ENCODE results near the gene WDR5B.

WDR5B gene

GRCh38 chr3:122407946-122408345 is 7.9 kb downstream of the WDR5B start:
- no peak for DNase-seq

- DNase-seq = no peak
These were observed 9.7 kb downstream of the WDR5B start for GRCh38 chr3:122406198-122406597.

- DNase-seq = no peak
These were observed 10.8 kb downstream of the WDR5B start for GRCh38 chr3:122405015-122405414.

GRCh38 chr3:122403489-122403888 is 12.4 kb downstream of the WDR5B start:
- DNase-seq = peak; percentile 35

GRCh38 chr3:122398920-122399319 is 16.9 kb downstream of the WDR5B start:
- no peak for DNase-seq

- DNase-seq = peak; percentile 32
These were observed 18.7 kb downstream of the WDR5B start for GRCh38 chr3:122397201-122397600.

GRCh38 chr3:122396511-122396910 is 19.4 kb downstream of the WDR5B start:
- no peak for DNase-seq

GRCh38 chr3:122395582-122395981 is 20.3 kb downstream of the WDR5B start:
- DNase-seq = no peak

GRCh38 chr3:122394173-122394572 is 21.7 kb downstream of the WDR5B start:
- no peak for DNase-seq

- peak; percentile 64 for DNase-seq
These were observed 22.7 kb downstream of the WDR5B start for GRCh38 chr3:122392868-122393844.

- no peak for DNase-seq
These were observed 24.0 kb downstream of the WDR5B start for GRCh38 chr3:122391681-122392446.

GRCh38 chr3:122390665-122391064 is 25.2 kb downstream of the WDR5B start:
- DNase-seq = no peak

- no peak for DNase-seq
These were observed 26.0 kb downstream of the WDR5B start for GRCh38 chr3:122389892-122390291.

- no peak for DNase-seq
These were observed 26.7 kb downstream of the WDR5B start for GRCh38 chr3:122389197-122389596.

- no peak for DNase-seq
These were observed 28.2 kb downstream of the WDR5B start for GRCh38 chr3:122387709-122388108.

- DNase-seq = peak; percentile 96
These were observed 31.8 kb downstream of the WDR5B start, which contains the start of gene FAM162A for GRCh38 chr3:122383771-122384697. Gene FAM162A (plus strand): TSS chr3:122384182. CDS start chr3:122384266, 84 bp downstream.

GRCh38 chr3:122382888-122383666 is 32.8 kb downstream of the WDR5B start, which contains the start of gene MIX23:
Gene MIX23 (minus strand): TSS chr3:122383231. CDS start chr3:122383224, 7 bp downstream.
- DNase-seq = peak; percentile 85

GRCh38 chr3:122377975-122378374 is 37.9 kb downstream of the WDR5B start:
- no peak for DNase-seq

GRCh38 chr3:122374034-122374433 is 41.8 kb downstream of the WDR5B start:
- no peak for DNase-seq

GRCh38 chr3:122366379-122366749 is 49.5 kb downstream of the WDR5B start:
- no peak for DNase-seq

- DNase-seq = peak; percentile 74
These were observed 50.1 kb downstream of the WDR5B start for GRCh38 chr3:122365582-122366378.

Measured in inflammatory macrophage treated with lipopolysaccharide for 4 hours (primary cell).